NB4 (cell line): ENCODE measurements around the gene CEP131.

Experiments used
- CTCF ChIP-seq: IDR thresholded peaks from one replicate; pipeline ENCODE4 v1.5.1; 2012; ENCODE audit warnings: low read depth, low read length
- MYC ChIP-seq: IDR thresholded peaks from 2 replicates; pipeline ENCODE4 v1.6.1; 2011; ENCODE audit warnings: low read depth, low read length

GRCh38 chr17:81261096-81261495 lies 38.3 kb upstream of the CEP131 start:
- no peak for TF ChIP-seq MYC
- TF ChIP-seq CTCF, result no peak
